Ammon's horn (tissue), 1 donor: ENCODE data around the gene HGS.

Experiments used
- DNase-seq: peaks from one replicate; pipeline ENCODE4 v3.0.0-alpha.2; 2016; ENCODE audit warnings: low spot score

HGS gene

DNA sequence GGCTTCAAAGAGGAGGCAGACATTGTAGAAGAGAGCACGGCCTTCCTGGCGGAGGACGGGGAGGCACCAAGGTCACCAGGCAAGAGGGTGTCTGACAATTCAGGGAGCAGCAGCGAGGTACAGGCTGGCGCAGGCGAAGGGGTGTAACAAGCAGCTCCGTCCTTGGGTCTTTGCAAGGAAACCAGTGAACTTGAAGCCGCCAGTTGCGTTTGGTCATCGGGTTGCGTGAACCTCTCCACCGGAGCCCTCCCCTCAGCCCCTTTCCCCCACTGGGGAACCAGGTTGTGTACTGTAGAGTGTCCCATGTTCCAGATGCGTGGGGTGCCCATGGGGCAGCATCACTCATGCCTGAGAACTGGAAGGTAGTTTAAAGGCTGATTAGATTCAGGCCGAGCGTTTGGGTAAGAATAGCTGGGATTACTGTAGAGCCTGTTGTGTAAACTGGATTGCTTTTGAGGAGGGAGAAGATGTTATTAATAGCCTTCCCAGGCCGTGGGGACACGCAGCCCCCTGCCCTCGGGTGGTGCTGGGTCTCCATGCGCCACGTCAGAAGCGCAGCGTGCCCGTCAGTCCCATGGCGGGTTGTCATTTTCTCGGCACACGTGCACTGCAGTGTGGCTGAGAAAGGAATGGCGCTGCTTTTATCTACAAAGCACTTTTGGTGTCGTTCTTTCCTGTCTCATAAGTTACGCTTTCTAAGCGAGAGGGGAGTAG, 21.9 kb downstream of the HGS start:
- DNase-seq: no peak

DNA sequence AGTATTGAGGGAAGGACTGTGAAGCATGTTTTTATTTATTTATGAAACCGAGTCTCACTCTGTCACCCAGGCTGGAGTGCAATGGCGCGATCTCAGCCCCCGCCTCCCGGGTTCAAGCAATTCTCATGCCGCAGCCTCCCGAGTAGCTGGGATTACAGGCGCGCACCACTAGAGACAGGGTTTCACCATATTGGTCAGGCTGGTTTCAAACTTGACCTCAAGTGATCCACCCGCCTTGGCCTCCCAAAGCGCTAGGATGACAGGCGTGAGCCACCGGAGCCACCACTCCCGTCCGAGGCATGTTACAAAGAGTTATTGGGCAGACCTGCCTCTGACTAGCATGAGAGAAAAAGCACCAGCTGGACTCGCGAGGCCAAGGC, 22.4 kb downstream of the HGS start:
- DNase-seq: no peak

DNA sequence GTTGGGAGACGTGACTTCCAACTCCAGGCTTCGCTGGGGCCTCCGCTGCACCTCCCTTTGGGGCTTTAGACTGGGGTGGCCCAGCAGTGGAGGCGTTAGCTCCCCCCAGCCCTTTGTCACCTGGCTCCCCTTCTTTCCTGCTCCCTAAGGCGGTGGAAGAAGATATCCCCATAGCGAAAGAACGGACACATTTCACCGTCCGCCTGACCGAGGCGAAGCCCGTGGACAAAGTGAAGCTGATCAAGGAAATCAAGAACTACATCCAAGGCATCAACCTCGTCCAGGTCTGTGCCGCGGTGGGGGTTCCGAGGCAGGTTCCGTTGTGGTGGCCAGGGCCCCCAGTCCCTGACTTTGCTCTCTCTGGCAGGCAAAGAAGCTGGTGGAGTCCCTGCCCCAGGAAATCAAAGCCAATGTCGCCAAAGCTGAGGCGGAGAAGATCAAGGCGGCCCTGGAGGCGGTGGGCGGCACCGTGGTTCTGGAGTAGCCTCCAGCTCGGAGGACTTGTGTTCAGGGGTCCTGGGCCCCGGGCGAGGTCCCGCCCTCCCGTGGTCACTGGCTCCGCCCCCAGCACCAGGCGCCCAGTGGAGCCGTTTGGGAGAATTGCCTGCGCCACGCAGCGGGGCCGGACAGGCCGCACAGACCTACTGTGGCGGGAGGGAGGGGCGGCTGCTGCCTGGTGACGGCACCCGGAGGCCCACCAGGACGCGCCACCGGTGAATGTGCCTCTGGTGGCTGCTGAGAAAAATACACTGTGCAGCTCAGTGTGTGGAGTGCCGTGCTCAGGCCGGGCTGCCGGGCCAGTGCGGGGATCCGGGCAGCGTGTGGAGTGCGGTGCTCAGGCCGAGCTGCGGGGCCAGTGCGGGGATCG, 23.2 kb downstream of the HGS start:
- no peak for DNase-seq

DNA sequence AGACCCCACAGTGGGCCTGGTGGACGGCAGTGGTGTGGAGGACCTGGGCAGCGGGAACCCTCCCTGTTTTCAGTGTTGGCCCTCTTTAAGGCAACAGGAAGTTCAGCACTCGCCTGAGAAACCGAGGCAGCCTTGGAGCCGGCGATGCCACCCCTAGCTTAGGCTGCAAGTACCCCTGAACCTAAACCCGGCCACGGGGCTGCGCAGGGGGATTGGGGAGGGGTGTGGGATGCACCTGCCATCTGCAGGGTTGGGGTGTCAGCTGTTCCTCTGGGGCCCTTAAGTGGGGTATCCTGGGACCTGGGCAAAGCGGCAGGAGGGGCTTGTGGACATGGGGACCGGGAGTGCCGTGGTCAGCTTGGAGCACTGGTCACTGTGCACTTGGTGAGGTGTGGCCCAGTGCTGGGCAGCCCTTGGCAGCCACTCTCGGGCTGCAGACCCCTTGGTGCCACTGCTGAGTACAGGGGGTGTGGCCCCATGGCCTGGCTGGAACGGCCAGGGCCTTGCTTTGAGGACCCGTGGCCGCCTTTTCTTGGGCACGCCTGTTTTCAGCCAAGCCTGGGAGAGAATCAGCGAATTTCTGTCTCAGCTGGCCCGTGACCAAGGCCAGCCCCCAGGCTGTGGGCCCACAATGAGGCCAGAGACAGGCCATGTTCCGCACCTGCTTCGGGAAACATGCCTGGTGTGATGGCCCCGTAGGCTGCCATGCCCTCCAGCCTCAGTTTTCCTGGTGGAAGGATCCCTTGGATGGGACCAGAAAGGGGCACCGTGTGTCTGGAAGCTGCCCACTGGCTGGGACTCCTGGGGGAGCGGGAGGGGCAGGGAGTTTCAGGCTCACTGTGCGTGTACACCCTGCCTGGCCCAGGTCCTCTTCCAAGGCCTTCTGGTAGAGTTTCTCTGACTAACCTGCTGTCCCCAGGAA, 24.2 kb downstream of the HGS start:
- no peak for DNase-seq

DNA sequence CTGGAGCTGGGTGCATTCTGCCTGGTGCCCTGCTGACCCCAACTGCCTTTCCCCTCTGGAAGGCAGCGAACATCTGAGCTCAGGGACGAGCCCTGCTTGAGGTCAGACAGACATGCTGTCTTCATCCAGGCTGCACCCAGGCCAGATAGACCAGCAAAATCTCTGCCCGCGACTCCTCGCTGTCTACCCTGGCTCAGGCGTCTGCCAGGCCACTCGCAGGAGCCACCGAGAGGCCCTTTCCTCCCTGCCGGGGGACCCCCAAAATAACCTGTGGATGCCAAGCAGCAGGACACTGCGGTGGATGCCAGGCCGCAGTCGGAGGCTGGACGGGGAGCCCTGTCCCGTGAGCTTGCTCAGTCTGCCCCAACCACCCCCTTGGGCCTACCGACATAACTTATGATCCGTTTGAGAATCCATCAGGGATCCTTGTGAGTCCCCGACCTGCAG, 25.0 kb downstream of the HGS start:
- DNase-seq: no peak

DNA sequence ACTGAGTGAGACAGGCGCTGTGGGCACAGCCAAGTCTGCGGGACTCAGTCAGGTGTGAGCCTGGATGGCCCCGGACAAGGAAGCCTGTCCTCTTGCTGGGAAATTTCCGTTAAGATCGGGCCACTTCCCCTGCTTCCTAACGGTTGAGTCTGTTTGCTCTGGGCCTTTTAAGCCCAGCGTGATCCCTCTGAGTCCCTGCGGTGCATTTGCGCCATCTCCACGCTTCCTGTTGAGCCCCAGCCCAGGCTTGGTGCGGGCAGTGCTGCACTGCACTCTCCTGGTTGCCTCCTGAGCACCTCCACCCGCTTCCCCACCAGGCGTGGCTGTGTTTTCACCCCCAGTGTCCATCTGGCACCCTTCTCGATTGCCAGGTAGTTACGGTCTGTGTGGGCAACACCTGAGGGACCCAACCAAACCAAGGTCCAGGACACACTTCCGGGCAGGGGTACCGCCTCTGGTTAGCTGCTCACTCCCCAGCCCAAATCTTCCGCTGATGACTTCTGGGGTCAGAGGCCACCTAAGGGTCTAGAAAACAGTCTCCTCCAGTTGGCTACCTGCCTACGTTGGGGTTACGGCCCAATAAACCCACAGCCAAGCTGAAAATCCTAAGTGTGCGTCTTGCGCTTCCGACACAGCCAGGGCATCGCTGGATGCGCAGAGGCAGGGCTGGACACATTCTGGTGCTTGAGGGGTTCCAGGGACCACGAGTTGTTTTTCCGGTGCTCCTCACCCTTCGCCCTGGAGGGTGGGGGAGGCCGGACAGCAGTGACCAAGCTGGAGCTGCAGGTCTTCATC, 26.9 kb downstream of the HGS start:
- no peak for DNase-seq

DNA sequence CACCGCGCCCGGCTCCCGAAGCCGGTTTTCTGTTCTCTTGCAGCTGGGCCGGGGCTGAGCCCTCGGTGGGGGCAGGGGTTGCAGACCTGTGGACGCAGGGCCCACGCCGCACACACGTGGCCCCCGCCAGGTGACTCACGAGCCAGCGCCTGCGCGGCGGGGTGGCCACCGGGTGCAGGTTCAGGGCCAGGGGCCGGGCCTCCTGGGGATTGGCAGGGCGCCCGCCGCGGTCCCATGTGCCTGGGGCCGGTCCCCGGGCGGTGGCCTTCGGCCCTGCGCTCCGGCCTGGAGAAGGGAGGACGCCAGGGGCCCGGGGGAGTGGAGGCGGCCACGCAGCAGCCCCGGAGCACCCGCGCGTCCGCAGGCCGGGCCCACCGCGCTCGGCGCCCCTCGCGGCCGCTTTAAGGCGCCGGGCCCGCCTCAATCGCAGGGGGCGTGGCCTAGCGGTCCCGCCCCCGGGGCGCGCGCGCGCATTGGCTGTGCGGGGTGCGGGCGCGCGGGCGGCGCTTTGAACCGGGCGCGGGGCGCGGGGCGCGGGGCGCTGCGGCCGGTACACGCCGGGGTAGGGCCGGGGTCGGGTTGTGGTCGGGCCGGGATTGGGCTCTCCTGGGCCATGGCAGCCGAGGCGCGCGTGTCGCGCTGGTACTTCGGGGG, 28.1 kb downstream of the HGS start, which contains the start of gene SLC25A10:
Gene SLC25A10, plus strand, starts transcription at position 471 of the 654 bp plus-strand sequence. Its CDS starts 143 bp downstream, at position 614.
- DNase-seq: peak; percentile 72

DNA sequence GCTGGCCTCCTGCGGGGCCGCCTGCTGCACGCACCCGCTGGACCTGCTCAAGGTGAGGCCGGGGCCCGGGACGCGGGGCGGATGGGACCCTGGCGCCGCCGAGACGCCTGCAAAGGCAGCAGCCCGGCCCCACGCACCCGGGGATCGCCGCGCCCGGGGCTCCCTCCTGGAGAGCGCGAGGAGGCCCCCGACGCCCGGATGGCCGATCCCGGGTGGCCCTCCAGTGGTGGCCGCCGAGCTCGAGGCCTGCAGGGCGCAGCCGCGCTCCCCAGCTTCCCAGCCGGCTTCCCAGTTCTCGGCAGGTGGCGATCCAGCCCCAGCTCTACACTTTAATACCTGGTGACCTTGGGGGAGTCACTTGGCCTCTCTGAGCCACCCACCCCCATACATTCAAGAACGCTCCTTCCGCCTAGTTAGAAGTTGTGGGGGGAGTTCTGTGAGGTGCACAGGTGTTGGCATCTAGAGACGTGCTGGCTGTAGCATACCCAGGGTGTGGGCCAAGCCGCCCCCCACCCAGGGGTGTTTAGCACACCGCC, 28.7 kb downstream of the HGS start:
- no peak for DNase-seq

DNA sequence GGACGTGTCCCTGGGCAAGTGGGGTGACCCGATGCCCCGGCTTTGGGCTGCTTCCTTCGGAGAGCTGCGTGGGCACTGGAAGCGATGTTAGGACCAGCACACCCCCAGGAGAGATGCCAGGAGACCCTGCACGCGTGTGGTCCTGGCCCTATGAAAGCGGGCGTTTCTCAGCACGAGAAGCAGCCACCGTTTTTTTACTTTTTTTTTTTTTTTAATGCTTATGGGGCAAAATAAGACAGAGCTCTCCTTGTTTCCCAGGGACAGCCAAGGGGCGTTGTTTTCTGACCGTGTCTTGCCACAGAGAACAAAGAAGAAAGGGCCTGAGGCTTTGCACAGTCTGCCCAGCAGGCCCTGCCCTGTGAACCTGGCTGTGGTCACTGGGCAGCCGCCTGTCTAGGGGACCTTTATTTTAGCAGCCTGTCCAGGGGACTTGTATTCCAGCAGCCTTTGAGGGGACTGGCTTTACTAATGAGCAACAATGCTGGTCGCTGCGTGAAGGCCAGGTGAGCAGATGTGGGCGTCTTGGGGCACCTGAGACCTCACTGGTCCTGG, 29.3 kb downstream of the HGS start:
- no peak for DNase-seq

DNA sequence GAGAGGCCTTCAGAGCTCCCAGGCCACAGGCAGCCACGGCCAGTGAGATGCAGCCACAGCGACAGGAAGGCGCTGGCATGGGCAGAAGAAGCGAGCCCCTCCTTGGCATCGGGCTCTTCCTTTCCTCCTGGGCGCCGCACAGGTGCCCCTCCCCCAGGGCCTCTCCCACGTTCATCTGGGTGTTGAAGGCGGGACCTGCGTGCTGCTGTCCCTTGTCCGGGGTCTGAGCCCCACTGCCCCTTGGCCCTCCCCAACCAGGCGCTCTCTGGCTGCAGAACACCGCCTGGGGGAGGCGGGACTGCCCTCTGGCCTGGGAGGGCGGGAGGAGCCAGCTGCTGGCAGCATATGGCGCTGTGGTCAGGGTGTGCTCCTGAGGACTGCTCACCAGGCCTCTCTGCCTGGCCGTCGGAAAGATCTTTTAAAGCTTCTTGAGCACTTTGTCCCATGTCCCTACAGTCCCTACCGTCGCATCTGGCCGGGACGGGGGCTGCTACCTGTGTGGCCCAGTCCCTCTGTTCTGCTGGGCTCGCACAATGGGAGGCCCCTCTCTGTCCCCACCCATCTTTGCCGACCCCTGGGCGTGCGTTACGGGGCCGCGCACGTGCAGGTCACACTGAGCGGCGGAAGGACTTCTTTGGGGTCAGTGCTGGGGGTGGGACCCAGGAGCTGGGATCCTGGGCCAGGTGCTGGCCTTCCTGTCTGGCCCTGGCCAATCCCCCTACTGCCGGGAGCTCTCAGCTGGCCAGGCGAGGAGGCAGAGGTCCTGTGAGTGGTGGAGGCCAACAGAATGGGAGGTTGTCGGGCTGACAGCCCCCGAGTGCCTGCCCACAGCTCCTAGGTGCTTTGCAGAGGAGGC, 30.0 kb downstream of the HGS start:
- no peak for DNase-seq

DNA sequence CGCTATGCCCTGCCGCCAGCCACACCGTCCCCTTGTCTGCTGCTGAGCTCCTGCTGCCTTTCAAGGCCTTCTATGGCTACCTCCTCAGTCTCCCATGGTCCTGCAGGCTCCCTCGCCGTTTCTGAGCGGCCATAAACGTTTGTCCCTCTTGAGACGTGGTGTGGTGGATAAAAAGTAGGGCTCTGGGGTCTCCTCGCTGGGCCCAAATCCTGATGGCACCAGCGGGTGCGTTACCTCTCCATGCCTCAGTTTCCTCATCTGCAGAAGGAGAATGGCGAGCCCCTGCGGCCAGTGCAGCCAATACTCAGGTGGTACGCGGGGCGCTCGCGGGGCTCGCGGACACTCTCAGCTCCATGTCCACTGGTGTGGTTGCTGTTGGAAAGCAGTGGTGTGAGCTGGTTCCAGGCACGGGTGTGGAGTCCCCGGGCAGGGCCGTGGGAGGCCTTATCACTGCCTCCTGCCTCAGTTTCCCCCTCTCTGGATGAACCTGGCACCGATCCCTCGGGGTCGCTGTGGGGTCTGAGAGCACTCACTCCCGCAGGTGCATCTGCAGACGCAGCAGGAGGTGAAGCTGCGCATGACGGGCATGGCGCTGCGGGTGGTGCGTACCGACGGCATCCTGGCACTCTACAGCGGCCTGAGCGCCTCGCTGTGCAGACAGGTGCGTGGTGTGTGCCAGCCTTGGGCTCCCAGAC, 30.7 kb downstream of the HGS start:
- DNase-seq: no peak

DNA sequence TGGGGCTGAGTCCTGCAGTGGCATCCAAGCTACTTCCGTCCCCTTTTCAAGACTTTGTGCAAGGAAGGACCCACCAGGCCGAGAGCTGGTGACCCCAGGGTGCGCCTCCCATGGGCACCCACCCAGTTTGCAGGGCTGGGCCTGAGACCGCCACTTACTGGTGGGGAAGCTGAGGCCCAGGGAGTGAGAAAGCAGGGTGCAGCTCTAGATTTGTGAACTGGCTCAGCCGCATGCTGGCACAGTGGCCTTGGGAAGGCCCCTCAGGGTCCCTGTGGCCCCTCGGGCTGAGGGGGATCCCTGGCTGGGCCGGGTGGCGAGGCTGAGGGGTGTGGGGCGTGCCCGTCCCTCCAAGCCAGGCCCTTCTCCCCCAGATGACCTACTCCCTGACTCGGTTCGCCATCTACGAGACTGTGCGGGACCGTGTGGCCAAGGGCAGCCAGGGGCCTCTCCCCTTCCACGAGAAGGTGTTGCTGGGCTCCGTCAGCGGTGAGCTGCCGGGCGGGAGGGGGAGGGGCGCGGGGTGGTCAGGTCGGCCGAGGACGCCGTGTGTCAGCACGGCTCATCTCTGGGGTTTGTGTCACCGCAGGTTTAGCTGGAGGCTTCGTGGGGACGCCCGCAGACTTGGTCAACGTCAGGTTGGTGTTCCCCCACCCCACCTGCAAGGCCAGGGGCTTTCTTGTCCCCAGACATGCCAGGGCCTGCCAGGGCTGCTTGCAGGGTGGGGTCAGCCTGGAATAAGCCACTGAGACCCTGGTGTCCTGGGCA, 31.5 kb downstream of the HGS start:
- DNase-seq: no peak

DNA sequence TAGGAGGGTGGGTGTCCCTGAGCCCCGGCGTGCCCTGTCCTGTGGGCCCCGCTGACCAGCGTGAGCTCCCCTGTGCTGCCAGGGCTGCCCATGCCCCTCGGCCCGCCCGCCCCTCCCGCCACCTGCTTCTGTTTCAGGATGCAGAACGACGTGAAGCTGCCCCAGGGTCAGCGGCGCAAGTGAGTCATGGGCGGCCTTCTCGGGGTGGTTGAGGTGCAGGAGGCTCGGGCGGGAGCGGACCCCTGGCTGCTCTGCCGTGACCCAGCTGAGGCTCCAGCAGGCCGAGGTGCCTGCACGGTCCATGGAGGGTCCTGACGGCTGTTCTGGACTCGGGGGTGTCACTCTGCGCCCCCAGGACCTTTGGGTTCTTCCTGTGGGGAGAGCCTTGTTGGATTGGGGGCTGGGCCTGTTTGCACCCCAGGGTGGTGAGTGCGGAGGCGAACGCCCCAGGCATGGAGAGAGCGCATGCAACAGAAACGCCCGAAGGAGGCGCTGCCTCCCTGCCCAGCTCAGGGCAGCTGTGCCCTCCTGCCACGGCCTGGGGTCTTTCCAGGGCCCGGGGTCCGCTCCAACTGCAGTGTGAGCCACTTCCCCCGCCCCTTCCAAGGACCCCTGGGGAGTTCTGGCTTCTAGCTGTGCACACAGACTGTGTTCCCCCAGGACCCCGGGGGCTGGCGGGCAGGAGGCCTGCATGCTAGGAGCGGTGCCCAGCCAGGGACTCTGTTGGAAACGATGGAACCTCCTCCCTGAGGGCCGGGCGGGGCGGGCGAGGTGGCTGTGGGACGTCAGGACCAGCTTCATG, 32.3 kb downstream of the HGS start:
- no peak for DNase-seq

DNA sequence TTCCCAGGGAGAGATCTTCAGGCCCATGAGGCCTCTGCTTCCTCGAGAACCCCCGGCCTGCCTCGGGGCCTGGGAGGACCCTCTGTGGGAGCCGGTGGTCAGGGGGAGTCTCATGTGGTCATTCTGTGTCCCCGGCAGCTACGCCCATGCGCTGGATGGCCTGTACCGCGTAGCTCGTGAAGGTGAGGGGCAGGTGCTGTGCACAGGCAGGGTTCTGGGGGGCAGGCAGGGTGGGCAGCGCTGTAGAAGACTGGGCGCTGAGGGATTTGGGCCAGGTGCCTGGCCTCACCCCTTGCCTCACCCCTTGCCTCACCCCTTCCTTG, 32.8 kb downstream of the HGS start:
- DNase-seq: no peak

DNA sequence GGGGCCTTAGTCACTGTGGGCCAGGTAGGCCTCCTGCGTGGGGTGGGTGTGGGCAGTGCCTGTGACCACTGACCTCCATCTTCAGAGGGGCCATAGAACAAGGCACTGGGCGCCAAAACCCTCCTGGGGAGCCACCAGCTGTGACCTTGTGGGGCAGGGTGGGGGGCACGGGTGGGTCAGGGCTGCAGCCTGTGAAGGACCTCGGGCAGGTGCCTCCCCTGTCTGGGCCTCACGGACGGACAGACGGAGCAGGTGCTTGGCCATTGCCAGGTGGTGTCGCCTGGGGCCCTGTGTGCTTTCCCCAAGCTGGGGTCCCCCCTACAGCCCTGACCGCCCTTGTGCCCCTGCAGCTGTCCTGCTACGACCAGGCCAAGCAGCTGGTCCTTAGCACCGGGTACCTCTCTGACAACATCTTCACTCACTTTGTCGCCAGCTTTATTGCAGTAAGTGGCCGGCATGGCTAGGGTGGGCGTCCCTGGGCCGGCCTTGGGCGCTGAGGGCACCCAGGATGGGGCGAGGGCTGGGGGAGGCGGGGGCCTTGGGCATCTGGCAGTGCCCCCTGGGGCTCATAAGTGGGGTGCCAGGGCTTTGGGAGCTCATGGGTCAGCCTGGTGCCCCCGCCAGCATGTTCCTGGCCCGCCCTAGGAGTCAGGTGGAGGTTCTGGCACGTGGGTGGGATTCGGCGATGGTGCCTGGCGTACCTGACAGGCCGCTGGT, 33.4 kb downstream of the HGS start:
- no peak for DNase-seq

DNA sequence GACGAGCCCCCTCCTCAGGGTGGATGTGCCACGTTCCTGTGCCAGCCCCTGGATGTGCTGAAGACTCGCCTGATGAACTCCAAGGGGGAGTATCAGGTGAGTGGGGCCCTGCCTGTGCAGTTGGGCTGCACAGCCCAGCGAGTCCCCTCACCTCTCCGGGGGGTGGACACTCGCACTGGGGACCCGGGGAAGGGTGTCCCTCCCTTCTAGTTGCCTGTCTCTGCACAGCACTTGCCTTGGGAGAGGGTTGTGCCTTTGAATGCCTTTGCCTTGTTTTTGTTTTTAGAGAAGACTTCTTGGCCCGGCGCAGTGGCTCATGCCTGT, 33.9 kb downstream of the HGS start:
- no peak for DNase-seq
